Fibroblast of mammary gland (primary cell): Measurements from ENCODE around the gene RAB20.

Experiments used
- DNase-seq: peaks from one replicate; pipeline ENCODE4 v3.0.0-alpha.2; 2010; ENCODE audit warnings: low read depth
- H3K4me3 ChIP-seq: 2 replicates; pipeline ENCODE4 v1.5.1; 2011; ENCODE audit warnings: low read depth, mild to moderate bottlenecking, low read length, moderate library complexity; ENCODE audit not compliant: control insufficient read depth
- CTCF ChIP-seq: conservative IDR thresholded peaks from 2 replicates; pipeline ENCODE4 v1.5.1; 2011; ENCODE audit warnings: low read depth, low read length, inconsistent platforms; ENCODE audit not compliant: control insufficient read depth, insufficient read depth

The RAB20 gene

GRCh38 chr13:110496281-110496680 is 65.2 kb downstream of the RAB20 start:
- no peak overlapping the region for H3K4me3 ChIP-seq
- no peak for TF ChIP-seq CTCF
- no peak for DNase-seq

- no peak for TF ChIP-seq CTCF
- no peak overlapping the region for H3K4me3 ChIP-seq
- no peak for DNase-seq
Observed at GRCh38 chr13:110495881-110496280, 65.6 kb downstream of the RAB20 start.

GRCh38 chr13:110495376-110495775 is 66.1 kb downstream of the RAB20 start:
- no peak overlapping the region for H3K4me3 ChIP-seq
- DNase-seq = no peak
- no peak for TF ChIP-seq CTCF

GRCh38 chr13:110493613-110494012 is 67.9 kb downstream of the RAB20 start:
- no peak for TF ChIP-seq CTCF
- no peak for DNase-seq
- H3K4me3 ChIP-seq = no peak overlapping the region

GRCh38 chr13:110492679-110493593 is 68.6 kb downstream of the RAB20 start:
- no peak for TF ChIP-seq CTCF
- no peak overlapping the region for H3K4me3 ChIP-seq
- DNase-seq = no peak

GRCh38 chr13:110491869-110492678 is 69.4 kb downstream of the RAB20 start:
- no peak for TF ChIP-seq CTCF

More at GRCh38 chr13:110491869-110492678, 69.4 kb downstream of the RAB20 start:
- H3K4me3 ChIP-seq = no peak overlapping the region
- no peak for DNase-seq
